Activated T-cell treated with anti-CD3 and anti-CD28 coated beads, Interleukin-2, amount 50 U/mL, for 4 hours (primary cell): ENCODE results near the gene BOLA2B. TPM values are rescaled to one million over a fixed set of nuclear protein-coding genes. Genes with fewer than 3 reads are reported as not detected.
"Not testable (repeated sequence)": the region's sequence is repeated elsewhere in the genome, so short reads cannot be mapped to it uniquely, and the experiment has no call there.

Experiments
- ATAC-seq, 2 donors: fragments of 200-7000 bp; cut with Tn5 transposase; one replicate each; pipeline ENCODE4 v1.10.0; 2021
- DNase-seq: peaks from one replicate; pipeline ENCODE4 v3.0.0-alpha.2; 2020
- H3K27me3 Mint-ChIP-seq: one replicate; pipeline ENCODE4 v1.8.0; 2021; ENCODE audit warnings: low read depth, mixed read lengths
- H3K36me3 Mint-ChIP-seq: one replicate; pipeline ENCODE4 v1.8.0; 2022; ENCODE audit warnings: mixed read lengths; ENCODE audit not compliant: insufficient read depth
- H3K4me1 Mint-ChIP-seq: one replicate; pipeline ENCODE4 v1.8.0; 2021; ENCODE audit warnings: low read depth, mixed read lengths
- H3K4me3 Mint-ChIP-seq: one replicate; pipeline ENCODE4 v1.8.0; 2021; ENCODE audit warnings: mild to moderate bottlenecking, moderate library complexity, mixed read lengths
- H3K9me3 Mint-ChIP-seq: one replicate; pipeline ENCODE4 v1.8.0; 2021; ENCODE audit warnings: mixed read lengths
- total RNA-seq, 3 donors: library from RNA; stranded (reverse); gene quantifications; one replicate each; pipeline ENCODE4 v1.2.1, GENCODE V29; 2021

Gene BOLA2B
- total RNA-seq, 3 donors from 2014 or later = 468 to 531 (median 481) TPM

- ATAC-seq (no peak), DNase-seq (no peak)
- Mint-ChIP-seq H3K4me1 (peaks cover 27% of the 10 kb centered on the region), H3K4me3 (peak overlapping the region; percentile 98), H3K9me3 (no peaks in the 10 kb centered on the region), H3K36me3 (peaks cover 21% of the 10 kb centered on the region), H3K27me3 (no peaks in the 10 kb centered on the region)
Observed at GRCh38 chr16:30187556-30187865, 6.0 kb downstream of the BOLA2B start.

DNA sequence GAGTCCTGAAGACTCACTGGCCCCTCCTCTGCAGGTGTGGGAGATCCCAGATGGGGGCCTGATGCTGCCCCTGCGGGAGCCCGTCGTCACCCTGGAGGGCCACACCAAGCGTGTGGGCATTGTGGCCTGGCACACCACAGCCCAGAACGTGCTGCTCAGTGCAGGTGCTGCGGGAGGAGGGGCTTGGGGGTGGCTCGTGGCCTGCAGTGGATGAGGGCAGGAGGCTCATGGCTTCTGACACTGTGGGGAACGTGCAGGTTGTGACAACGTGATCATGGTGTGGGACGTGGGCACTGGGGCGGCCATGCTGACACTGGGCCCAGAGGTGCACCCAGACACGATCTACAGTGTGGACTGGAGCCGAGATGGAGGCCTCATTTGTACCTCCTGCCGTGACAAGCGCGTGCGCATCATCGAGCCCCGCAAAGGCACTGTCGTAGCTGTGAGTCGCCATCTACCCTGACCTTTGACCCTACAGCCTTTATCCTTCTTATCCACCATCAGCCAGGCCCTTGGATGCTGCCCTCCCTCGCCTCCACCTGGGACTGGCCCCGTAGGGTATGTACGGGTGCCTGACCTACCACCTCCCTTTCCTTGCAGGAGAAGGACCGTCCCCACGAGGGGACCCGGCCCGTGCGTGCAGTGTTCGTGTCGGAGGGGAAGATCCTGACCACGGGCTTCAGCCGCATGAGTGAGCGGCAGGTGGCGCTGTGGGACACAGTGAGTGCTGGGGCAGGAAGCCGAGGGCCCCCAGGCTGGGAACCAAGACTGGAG is 6.5 kb downstream of the BOLA2B start:
- peak; percentile 90 for DNase-seq
- peak; percentile 15 to 23 for ATAC-seq
- H3K27me3 Mint-ChIP-seq = no peaks in the 10 kb centered on the region
- peaks cover 21% of the 10 kb centered on the region for H3K36me3 Mint-ChIP-seq
- no peaks in the 10 kb centered on the region for H3K9me3 Mint-ChIP-seq
- H3K4me3 Mint-ChIP-seq = peak overlapping the region; percentile 98
- H3K4me1 Mint-ChIP-seq = peaks cover 33% of the 10 kb centered on the region

DNA sequence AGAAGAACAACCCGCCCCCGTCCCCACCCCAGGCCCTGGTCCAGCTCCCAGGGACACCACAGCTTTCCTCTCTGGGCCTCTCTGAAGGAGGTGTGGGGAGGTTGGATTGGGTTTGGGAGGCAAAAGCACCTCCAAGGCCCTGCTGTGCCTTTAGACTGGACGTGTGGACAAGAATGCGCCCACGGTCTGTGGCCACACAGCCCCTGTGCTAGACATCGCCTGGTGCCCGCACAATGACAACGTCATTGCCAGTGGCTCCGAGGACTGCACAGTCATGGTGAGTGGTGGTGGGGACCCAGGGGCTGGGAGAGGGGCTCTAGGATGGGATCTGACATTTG is 7.1 kb downstream of the BOLA2B start:
- DNase-seq = no peak
- Mint-ChIP-seq H3K9me3 (no peaks in the 10 kb centered on the region), H3K4me1 (peaks cover 34% of the 10 kb centered on the region), H3K4me3 (peak overlapping the region; percentile 98), H3K36me3 (peaks cover 21% of the 10 kb centered on the region), H3K27me3 (no peaks in the 10 kb centered on the region)
- ATAC-seq = no peak

GRCh38 chr16:30185683-30186421 is 7.6 kb downstream of the BOLA2B start:
- peaks cover 34% of the 10 kb centered on the region for H3K4me1 Mint-ChIP-seq
- DNase-seq = peak; percentile 72
- no peaks in the 10 kb centered on the region for H3K27me3 Mint-ChIP-seq
- ATAC-seq = peak; percentile 38 to 42
- H3K9me3 Mint-ChIP-seq = no peaks in the 10 kb centered on the region
- H3K4me3 Mint-ChIP-seq = peak overlapping the region; percentile 98
- H3K36me3 Mint-ChIP-seq = peaks cover 21% of the 10 kb centered on the region

DNA sequence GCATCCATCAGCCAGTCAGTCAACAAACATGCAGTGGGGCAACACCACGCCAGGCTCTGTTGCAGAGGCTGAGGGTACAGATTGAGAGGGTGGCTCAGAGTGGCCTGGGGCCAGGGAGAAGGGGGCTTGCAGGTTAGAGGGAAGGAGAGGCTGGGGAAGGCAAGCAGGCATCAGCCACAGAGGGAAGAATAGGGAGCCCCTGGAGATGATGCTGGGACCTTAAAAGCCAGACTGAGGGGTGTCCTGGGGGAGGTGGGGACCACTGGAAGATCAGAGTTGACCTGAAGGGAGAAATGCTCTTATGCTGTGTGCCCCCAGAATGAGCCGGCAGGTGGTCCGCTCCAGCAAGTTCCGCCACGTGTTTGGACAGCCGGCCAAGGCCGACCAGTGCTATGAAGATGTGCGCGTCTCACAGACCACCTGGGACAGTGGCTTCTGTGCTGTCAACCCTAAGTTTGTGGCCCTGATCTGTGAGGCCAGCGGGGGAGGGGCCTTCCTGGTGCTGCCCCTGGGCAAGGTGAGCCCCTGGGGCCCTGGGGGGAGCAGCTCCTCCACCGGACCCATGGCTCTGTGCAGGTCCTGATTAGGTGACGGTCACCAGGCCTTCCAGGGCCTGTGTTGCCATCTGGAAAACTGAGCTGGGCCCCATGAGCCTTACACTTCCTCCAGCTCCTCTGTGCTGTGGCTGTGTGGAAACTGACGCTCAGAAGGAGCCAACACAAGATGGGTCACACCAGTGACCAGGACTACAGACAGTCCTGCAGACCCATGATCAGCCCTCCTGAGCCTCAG is 8.4 kb downstream of the BOLA2B start:
- peaks cover 34% of the 10 kb centered on the region for H3K4me1 Mint-ChIP-seq
- no peaks in the 10 kb centered on the region for H3K27me3 Mint-ChIP-seq
- DNase-seq (peak; percentile 6), ATAC-seq (no peak)
- H3K36me3 Mint-ChIP-seq = peaks cover 21% of the 10 kb centered on the region
- peak overlapping the region; percentile 98 for H3K4me3 Mint-ChIP-seq
- no peaks in the 10 kb centered on the region for H3K9me3 Mint-ChIP-seq

GRCh38 chr16:30184096-30184890 is 9.2 kb downstream of the BOLA2B start:
- H3K27me3 Mint-ChIP-seq = no peaks in the 10 kb centered on the region
- DNase-seq (peak; percentile 53), ATAC-seq (peak; percentile 10 to 20)
- H3K4me3 Mint-ChIP-seq = peak overlapping the region; percentile 98
- no peaks in the 10 kb centered on the region for H3K9me3 Mint-ChIP-seq
- H3K36me3 Mint-ChIP-seq = peaks cover 21% of the 10 kb centered on the region
- peaks cover 34% of the 10 kb centered on the region for H3K4me1 Mint-ChIP-seq

- peak within 1 kb of the TSS; percentile 98 for H3K4me3 Mint-ChIP-seq
- no peaks in the 10 kb centered on the region for H3K27me3 Mint-ChIP-seq
- H3K36me3 Mint-ChIP-seq = peaks cover 21% of the 10 kb centered on the region
- H3K9me3 Mint-ChIP-seq = no peaks in the 10 kb centered on the region
- H3K4me1 Mint-ChIP-seq = peaks cover 34% of the 10 kb centered on the region
- peak; percentile 67 to 68 for ATAC-seq
- DNase-seq = peak; percentile 76
Observed at GRCh38 chr16:30183233-30184095, 10.0 kb downstream of the BOLA2B start, which contains the start of gene CORO1A. Gene CORO1A (plus strand): TSS chr16:30183602. CDS start chr16:30185210, 1,608 bp downstream.

DNA sequence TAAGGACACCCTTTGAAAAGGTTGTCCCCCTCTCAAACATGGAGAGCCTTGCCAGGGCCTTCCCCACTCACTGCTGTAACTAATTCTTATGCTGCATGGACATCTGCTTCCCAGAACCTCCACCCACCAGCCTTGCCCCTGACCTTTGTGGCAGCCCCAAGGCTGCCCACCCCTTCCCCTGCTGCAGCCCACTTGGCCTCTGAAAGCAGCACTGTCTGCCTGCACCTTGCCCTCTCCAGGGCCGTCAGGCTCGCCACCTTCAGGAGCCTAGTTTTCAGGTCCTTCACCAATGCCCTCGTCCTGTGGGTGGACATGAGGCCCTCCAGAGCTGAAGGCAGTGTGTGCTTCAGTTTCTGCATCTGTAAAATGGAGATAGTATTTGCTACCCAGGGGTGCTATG is 12.7 kb downstream of the BOLA2B start:
- H3K9me3 Mint-ChIP-seq = no peaks in the 10 kb centered on the region
- no peak overlapping the region for H3K4me3 Mint-ChIP-seq
- peaks cover 9% of the 10 kb centered on the region for H3K36me3 Mint-ChIP-seq
- DNase-seq (no peak), ATAC-seq (no peak)
- peaks cover 14% of the 10 kb centered on the region for H3K4me1 Mint-ChIP-seq
- no peaks in the 10 kb centered on the region for H3K27me3 Mint-ChIP-seq

DNA sequence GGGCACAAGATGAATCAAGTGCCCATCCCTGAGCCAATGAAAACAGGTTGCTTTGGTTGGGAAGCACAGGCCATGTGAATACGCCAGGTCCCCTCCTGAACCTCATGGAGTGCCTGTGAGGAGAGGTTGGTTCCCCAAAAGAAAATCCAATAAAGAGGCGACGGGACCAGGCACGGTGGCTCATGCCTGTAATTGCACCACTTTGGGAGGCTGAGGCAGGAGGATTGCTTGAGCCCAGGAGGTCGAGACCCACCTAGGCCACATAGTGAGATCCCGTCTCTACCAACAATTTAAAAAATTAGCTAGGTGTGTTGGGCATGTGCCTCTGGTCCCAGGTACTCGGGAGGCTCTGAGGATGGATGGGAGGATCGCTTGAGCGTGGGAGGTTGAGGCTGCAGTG is 13.5 kb downstream of the BOLA2B start:
- no peaks in the 10 kb centered on the region for H3K27me3 Mint-ChIP-seq
- peaks cover 9% of the 10 kb centered on the region for H3K36me3 Mint-ChIP-seq
- no peak for ATAC-seq
- H3K4me1 Mint-ChIP-seq = peaks cover 13% of the 10 kb centered on the region
- H3K9me3 Mint-ChIP-seq = no peaks in the 10 kb centered on the region
- no peak for DNase-seq
- H3K4me3 Mint-ChIP-seq = no peak overlapping the region

DNA sequence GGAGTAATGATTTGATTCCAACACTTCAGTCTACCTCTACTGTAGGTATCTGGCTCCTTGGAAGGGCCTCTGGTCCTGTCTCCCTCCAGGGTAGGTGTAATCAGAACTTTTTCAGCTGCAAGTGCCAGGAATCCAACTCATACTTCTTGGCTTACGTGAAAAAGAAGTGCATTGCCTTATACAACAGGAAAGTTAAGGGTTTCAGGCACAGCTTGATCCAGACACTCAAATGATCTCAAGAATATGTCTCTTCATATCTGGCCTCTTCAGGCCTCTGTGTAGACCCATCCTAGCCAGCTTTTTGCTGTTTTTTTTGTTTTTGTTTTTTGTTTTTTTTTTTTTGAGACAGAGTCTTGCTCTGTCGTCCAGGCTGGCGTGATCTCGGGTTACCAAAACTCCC is 14.3 kb downstream of the BOLA2B start:
- Mint-ChIP-seq H3K4me3 (no peak overlapping the region), H3K27me3 (no peaks in the 10 kb centered on the region)

DNA sequence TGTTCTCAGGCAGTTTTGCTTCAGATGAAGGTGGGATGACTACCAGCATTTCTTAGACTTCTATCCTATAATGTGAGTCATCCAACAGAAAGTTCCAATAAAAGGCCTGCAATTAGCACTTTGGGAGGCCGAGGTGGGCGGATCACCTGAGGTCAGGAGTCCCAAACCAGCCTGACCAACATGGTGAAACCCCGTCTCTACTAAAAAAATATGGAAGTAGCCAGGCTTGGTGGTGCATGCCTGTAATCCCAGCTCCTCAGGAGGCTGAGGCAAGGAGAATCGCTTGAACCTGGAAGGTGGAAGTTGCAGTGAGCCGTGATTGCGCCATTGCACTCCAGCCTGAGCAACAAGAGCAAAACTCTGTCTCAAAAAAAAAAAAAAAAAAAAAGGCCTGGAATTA is 16.6 kb downstream of the BOLA2B start:
- H3K4me1 Mint-ChIP-seq, H3K9me3 Mint-ChIP-seq, H3K36me3 Mint-ChIP-seq, H3K27me3 Mint-ChIP-seq, H3K4me3 Mint-ChIP-seq, DNase-seq, ATAC-seq: not testable (repeated sequence)

More for the DNA sequence above, 14.3 kb downstream of the BOLA2B start:
- Mint-ChIP-seq H3K9me3 (no peaks in the 10 kb centered on the region), H3K36me3 (peaks cover 1% of the 10 kb centered on the region), H3K4me1 (peaks cover 10% of the 10 kb centered on the region)
- ATAC-seq = no peak
- DNase-seq = no peak

- Mint-ChIP-seq H3K27me3 (no peaks in the 10 kb centered on the region), H3K36me3 (no peaks in the 10 kb centered on the region), H3K4me1 (no peaks in the 10 kb centered on the region), H3K9me3 (no peaks in the 10 kb centered on the region), H3K4me3 (no peak overlapping the region)
- DNase-seq (no peak), ATAC-seq (no peak)
Observed at GRCh38 chr16:30173054-30173453, 20.4 kb downstream of the BOLA2B start.

DNA sequence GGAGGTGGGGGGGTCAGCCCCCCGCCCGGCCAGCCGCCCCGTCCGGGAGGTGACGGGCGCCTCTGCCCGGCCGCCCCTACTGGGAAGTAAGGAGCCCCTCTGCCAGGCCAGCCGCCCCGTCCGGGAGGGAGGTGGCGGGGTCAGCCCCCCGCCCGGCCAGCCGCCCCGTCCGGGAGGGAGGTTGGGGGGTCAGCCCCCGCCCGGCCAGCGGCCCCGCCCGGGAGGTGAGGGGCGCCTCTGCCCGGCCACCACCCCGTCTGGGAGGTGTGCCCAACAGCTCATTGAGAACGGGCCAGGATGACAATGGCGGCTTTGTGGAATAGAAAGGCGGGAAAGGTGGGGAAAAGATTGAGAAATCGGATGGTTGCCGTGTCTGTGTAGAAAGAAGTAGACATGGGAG is 23.3 kb downstream of the BOLA2B start:
- not testable (repeated sequence) for DNase-seq, H3K9me3 Mint-ChIP-seq, H3K27me3 Mint-ChIP-seq, H3K36me3 Mint-ChIP-seq, H3K4me3 Mint-ChIP-seq, ATAC-seq
- H3K4me1 Mint-ChIP-seq = peaks cover 20% of the 10 kb centered on the region
